ENCODE data around the gene CATSPER3.
"Not testable (repeated sequence)": the region's sequence is repeated elsewhere in the genome, so short reads cannot be mapped to it uniquely, and the experiment has no call there.

CATSPER3 gene

DNA sequence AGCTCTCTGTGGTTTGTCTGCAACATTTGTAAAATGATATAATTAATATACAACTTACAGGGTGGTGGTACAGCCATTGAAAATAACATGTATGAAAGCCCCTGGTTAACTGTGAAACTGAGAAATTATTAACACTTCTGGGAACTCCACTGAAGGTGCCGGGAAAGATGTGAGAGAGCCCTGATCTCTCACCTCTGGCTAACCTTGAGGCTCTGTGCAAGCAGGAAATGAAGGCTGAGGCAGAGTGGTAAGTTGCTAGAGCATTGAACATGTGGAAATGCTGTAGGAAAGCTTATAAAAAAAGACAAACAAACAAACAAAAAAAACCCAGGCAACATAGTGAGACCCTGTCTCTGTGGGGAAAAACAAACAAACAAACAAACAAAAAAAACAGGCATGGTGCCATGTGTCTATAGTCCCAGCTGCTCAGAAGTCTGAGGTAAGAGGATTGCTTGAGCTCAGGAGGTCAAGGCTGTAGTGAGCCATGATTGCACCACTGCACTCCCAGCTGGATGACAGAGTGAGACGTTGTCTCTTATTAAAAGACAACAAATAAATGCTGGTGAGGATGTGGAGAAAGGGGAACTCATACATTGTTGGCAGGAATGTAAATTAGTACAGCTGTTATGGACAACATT is 7.5 kb downstream of the CATSPER3 start:
- no peak for DNase-seq (ENCODE audit: low read depth)

DNA sequence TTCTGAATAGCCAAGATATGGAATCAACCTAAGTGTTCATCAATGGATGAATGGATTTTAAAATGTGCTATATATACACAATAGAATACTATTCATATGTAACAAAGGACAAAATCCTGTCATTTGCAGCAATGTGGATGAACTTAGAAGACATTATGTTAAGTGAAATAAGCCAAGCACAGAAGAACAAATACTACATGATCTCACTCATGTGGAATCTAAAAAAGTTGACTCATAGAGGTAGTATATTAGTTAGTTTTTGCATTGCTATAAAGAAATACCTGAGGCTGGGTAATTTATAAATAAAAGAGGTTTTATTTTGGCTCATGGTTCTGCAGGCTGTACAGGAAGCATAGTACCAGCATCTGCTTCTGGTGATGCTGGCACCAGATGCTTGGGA is 8.1 kb downstream of the CATSPER3 start:
- DNase-seq (ENCODE audit: low read depth): no peak

- no peak for DNase-seq (ENCODE audit: low read depth)
These were observed 9.1 kb downstream of the CATSPER3 start for GRCh38 chr5:134976841-134977240.

DNA sequence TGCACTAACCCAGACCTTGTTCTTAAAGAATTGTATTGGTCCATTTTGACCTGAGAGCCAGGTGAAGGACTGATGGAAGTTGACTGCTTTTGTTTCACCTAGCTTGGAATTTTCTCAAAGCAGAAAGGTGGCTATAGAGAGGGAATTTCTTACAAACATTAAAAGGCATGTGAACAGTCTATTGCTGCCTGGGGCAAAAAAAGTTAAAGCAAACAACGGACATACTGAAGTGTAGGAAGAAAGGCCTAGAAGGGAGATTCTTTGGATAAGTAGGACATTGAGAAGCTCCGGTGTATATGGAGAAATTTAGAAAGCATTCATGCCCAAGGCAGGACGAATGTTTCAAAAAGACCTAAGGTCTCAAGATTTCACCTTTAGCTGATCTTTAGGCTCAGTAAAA is 11.7 kb downstream of the CATSPER3 start:
- no peak for DNase-seq (ENCODE audit: low read depth)

GRCh38 chr5:134982230-134982629 is 14.5 kb downstream of the CATSPER3 start:
- no peak for DNase-seq (ENCODE audit: low read depth)

DNA sequence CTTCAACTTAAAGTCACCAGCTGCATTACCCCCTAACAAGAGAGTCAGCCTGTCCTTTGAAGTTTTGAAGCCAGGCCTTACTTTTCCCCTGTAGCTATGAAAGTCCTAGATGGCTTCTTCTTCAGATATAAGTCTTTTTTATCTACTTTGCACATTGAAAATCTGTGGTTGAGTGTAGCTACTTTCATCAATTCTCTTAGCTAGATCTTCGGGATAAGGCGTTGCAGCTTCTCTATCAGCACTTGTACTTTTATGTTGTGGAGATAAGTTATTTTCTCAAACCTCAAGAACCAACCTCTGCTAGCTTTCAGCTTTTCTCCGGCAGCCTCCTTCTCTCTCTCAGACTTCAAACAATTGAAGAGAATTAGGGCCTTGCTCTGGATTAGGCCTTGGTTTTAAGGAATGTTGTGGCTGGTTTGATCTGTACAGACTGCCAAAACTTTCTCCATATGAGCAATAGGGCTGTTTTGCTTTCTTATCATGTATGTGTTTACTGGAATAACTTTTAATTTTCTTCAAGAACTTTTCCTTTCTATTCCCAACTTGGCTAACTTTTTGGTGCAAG is 21.6 kb downstream of the CATSPER3 start:
- DNase-seq (ENCODE audit: low read depth): no peak

GRCh38 chr5:134990183-134990582 is 22.5 kb downstream of the CATSPER3 start:
- not testable (repeated sequence) for DNase-seq (ENCODE audit: low read depth)

- DNase-seq (ENCODE audit: low read depth): no peak
These were observed 24.4 kb downstream of the CATSPER3 start for GRCh38 chr5:134992148-134992547.

- DNase-seq (ENCODE audit: low read depth): no peak
These were observed 25.5 kb downstream of the CATSPER3 start for GRCh38 chr5:134993161-134993560.

DNA sequence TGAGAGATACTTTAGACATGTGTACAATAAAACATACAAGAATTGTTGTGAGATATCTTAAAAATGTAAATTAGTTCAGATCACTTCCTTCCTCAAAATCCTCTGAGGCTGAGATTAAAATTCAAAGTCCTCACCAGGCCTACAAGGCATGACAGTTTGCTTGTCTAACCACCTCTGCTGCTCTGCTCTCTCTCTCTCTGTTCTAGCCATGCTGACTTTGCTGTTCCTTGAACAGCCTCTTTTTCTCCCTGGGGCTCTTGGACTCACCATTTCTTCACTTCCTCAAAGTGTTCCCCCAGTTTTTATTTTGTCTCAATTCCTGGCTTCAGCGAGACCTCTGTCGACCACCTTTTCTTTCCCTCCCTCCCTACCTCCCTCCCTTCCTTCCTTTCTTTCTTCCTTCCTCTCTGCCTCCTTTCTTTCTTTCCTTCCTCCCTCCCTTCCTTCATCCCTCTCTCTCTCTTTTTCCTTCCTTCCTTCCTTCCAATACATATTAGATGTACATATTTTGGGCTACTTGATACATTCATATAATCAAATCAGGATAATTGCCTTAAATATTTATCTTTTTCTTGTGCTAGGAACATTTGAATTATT is 27.0 kb downstream of the CATSPER3 start:
- DNase-seq (ENCODE audit: low read depth): no peak

DNA sequence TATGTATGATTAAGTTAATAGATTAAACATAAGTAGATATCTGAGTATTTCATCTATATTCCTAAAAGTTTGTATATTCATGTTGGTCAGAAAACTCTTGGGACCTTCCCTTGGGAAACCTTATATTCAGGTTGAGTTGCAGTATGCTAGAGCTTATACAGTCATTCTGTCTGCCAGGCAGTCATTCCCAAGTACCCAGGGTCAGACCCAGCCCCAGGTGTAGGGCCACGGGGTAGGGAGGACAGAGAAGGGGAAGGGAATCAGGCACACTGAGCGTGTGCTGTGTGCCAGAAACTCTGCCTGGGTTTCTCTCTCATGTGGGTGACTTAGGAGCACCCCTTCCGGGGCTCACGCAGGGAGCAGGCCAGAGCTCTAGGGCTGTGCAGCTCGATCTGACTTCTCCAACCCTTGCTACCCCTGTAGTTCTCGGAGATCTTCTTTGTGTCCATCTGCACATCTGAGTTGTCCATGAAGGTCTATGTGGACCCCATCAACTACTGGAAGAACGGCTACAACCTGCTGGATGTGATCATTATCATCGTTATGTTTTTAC is 28.2 kb downstream of the CATSPER3 start:
- DNase-seq (ENCODE audit: low read depth): no peak

DNA sequence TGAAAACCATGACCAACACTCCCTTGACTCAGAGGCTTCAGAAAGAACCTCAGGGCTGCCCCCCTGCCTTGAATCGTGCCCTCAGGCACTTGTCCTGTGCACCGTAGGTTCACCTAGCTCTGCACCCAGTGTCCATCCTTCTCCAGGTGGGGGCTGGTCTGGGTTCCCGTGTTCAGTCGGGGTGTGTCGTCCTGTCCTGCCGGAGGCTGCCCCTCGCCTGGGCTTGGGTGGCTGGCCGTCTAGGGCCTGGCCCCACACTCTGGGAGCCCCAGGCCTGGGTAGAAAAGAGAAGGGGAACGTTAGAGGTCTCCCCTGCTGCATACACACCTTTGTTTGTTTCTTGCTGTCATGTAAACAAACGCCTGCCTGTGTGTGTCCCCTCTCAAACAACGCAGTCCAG is 29.3 kb downstream of the CATSPER3 start:
- DNase-seq (ENCODE audit: low read depth): no peak

GRCh38 chr5:134998068-134998467 is 30.4 kb downstream of the CATSPER3 start:
- DNase-seq (ENCODE audit: low read depth): not testable (repeated sequence)

DNA sequence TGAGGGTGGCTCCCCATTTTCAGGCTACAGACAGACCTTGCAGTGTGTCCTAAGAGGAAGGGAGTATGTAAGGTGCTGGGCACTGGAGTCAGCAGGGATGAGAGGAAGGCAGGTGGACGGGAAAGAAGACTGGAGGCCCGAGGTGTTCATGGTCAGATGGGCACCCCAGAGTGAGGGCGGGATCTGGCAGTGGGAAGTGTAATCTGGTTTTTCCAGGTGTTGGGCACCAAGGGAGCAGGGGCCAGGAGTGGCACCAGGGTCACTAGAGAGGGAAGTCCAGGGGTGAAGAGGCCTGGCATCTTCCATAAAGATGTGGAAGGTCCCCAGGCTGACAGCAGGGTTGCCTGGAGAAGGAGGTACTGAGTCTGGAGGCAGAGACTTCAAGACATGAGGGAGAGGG is 36.7 kb downstream of the CATSPER3 start:
- DNase-seq (ENCODE audit: low read depth): no peak

- no peak for DNase-seq (ENCODE audit: low read depth)
These were observed 37.4 kb downstream of the CATSPER3 start for GRCh38 chr5:135005076-135005475.

DNA sequence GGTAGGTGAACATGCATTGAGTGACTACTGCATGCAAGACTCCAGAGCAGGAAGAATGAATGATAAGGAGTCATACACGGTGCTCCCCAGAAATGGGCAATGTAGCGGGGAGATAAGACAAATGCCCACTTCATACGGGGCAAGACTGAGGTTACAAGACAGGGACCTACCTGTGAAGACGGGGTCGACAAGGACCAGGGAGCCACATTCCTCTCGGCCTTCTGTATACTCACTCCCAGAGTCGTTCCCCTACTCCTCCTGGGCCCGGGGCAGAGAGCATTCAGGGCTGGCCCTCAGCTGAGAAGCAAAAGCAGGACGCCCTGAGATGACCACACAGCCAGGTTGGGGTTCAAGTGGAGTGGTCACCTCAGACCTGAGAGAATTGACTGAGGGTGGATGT is 39.6 kb downstream of the CATSPER3 start:
- DNase-seq (ENCODE audit: low read depth): no peak

GRCh38 chr5:135007749-135008363 is 40.1 kb downstream of the CATSPER3 start:
- no peak for DNase-seq (ENCODE audit: low read depth)

GRCh38 chr5:135008556-135008955 is 40.8 kb downstream of the CATSPER3 start:
- no peak for DNase-seq (ENCODE audit: low read depth)

DNA sequence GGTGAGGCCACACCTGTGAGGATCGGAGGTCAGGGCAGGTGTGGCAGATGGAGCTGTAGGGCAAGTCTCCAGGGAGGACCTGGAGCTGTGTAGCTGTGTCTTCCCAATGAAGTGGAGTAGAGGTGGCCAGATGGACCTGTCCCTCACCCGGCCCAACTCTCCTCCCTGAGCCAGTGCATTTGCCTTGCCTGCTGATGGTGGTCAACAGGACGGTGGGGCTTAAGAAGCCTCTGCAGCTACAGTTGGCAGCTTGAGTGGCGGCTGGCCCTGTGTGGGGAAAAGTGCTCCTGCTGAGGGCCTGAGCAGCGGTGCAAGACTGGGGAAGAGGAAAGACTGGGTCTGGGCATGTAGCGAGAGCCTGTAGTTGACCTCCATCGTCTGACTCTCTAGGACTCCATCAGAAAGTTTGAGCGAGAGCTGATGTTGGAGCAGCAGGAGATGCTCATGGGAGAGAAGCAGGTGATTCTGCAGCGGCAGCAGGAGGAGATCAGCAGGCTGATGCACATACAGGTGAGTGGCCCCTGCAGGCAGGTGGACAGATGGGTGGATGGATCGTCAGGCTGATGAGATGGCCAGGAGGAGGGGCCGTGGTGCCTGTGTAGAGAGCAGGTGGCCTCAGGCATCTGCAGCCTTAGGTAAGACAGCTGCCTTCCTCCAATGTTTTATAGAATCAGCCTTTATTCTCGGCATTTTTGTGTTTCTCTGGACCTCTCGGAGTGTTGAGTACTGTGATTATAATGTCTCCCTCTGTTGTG is 41.5 kb downstream of the CATSPER3 start:
- DNase-seq (ENCODE audit: low read depth): no peak

DNA sequence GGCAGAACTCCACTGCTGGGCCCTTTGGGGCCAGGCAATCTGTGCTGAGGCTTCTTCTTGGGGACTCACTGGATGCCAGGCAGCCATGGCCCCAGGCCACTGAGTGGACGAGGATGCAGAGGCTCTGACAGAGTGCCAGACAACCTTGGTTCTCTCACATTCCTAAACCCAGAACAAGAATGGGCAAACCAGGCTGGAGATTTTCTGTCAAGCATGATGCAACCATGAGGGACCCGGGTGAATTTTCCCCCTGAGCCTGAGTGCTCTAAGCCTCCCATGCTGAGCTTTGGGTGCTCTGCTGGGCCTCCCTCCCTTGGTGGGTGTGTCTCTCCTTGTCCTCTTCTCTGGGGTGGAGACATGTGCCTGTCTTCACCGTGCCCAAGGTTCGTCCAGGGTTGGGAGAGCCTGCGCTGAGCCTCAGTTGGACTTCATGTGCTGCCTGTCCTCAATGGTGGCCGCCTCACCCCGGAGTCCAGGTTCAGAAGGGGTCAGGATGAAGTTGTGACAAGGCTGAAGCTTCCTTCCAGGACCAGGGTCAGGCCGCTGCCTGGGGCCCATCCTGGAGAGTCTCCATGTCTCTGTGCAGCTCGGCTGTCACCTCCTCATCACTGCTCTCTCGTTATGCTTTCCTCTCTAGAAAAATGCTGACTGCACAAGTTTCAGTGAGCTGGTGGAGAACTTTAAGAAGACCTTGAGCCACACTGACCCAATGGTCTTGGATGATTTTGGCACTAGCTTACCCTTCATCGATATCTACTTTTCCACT is 42.2 kb downstream of the CATSPER3 start:
- DNase-seq (ENCODE audit: low read depth): no peak

GRCh38 chr5:135010502-135011354 is 43.0 kb downstream of the CATSPER3 start:
- DNase-seq (ENCODE audit: low read depth): no peak
